Measurements from ENCODE around the gene BAHCC1.

Gene BAHCC1

DNA sequence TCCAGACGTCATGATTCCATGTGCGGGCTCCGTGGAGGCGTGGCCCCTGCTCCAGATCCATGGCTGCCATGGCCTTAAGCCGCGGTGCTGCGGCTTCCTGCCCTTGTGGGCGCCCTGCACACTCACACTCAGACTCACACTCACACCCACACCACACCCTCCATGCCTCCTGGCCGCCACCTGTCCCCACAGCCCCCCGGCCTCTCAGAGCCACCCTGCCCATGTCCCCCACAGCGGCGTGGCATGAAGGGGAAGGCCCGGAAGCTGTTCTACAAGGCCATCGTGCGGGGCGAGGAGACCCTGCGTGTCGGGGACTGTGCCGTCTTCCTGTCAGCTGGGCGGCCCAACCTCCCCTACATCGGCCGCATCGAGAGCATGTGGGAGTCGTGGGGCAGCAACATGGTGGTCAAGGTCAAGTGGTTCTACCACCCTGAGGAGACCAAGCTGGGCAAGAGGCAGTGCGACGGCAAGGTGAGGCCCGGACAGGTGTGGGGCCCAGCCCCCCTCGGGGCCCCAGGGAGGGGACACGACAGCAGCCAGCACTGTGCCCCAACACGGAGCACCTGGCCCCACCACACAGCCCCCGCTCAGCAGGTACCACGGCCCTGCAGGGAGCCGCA, 67.4 kb downstream of the BAHCC1 start:
- Histone ChIP-seq H3K27me3 (ENCODE audit: insufficient read depth, low read length) (no peaks in the 10 kb centered on the region), H3K36me3 (ENCODE audit: insufficient read depth, low read length) (no peaks in the 10 kb centered on the region), H3K4me3 (ENCODE audit: low read length) (no peak overlapping the region), H3K9me3 (ENCODE audit: insufficient read depth, low read depth, low read length) (no peaks in the 10 kb centered on the region), H3K27ac (ENCODE audit: low read depth, low read length) (no peak overlapping the region), H3K4me1 (ENCODE audit: insufficient read depth, low read length) (no peaks in the 10 kb centered on the region), H3K9ac (ENCODE audit: low read depth, low read length) (no peak overlapping the region)
- 97% methylated on average over 33 of the region's 33 CpGs for WGBS

DNA sequence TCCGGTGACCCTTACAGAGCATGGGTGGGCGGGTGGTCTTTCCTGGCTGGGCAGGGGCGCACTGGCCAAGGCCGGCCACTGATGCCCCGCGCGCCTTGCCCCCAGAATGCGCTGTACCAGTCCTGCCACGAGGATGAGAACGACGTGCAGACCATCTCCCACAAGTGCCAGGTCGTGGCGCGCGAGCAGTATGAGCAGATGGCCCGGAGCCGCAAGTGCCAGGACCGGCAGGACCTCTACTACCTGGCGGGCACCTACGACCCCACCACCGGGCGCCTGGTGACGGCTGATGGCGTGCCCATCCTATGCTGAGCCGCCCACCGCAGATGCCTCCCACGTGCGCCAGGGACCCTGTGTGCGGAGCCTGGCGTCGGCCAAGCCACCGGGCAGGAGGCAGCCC, 68.2 kb downstream of the BAHCC1 start:
- Histone ChIP-seq H3K27ac (ENCODE audit: low read depth, low read length) (no peak overlapping the region), H3K9me3 (ENCODE audit: insufficient read depth, low read depth, low read length) (no peaks in the 10 kb centered on the region), H3K36me3 (ENCODE audit: insufficient read depth, low read length) (no peaks in the 10 kb centered on the region), H3K4me1 (ENCODE audit: insufficient read depth, low read length) (no peaks in the 10 kb centered on the region), H3K9ac (ENCODE audit: low read depth, low read length) (no peak overlapping the region), H3K27me3 (ENCODE audit: insufficient read depth, low read length) (no peaks in the 10 kb centered on the region), H3K4me3 (ENCODE audit: low read length) (no peak overlapping the region)
- WGBS = 95% methylated on average over 32 of the region's 32 CpGs

DNA sequence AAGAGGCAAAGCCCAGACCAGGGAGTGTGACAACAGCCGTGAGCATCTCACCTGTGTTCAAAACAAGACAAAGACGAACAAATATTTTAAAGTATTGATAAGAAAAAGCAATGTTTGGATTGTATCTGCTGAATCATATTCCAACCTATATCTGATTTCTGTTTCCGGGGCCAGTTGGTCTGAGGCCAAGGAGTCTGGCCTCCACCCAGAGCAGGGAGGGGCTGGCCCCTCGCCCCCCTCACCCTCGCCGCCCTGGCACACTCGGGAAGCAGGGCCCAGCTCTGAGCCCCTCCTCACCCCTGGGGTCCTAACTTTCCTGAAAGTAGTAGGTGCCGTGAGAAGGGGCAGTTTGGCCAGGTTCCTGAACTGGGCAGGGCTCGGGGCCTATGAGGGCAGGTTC, 69.3 kb downstream of the BAHCC1 start:
- Histone ChIP-seq H3K36me3 (ENCODE audit: insufficient read depth, low read length) (no peaks in the 10 kb centered on the region), H3K4me1 (ENCODE audit: insufficient read depth, low read length) (no peaks in the 10 kb centered on the region), H3K27me3 (ENCODE audit: insufficient read depth, low read length) (no peaks in the 10 kb centered on the region), H3K9me3 (ENCODE audit: insufficient read depth, low read depth, low read length) (no peaks in the 10 kb centered on the region), H3K9ac (ENCODE audit: low read depth, low read length) (no peak overlapping the region), H3K27ac (ENCODE audit: low read depth, low read length) (no peak overlapping the region), H3K4me3 (ENCODE audit: low read length) (no peak overlapping the region)
- 90% methylated on average over 9 of the region's 9 CpGs for WGBS

DNA sequence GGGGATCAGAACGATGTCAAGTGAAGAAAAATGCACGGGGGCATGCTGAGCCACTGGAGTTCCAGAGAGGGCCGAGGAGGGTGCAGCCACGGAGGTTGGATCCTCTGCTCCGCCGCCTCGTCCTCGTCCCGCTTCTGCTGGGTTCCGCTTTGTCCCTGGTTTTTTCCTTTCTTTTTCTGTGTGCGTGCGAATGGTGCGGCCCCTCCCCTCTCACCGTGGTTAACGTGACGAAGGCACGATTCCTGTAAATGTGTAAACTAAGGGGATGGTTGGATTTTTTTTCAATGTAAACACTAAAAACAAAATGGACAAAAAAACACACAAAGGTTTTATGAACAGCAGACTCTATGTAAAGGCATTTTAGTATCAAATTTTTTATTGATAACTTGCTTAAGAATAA, 70.7 kb downstream of the BAHCC1 start:
- Histone ChIP-seq H3K27ac (ENCODE audit: low read depth, low read length) (no peak overlapping the region), H3K36me3 (ENCODE audit: insufficient read depth, low read length) (no peaks in the 10 kb centered on the region), H3K27me3 (ENCODE audit: insufficient read depth, low read length) (no peaks in the 10 kb centered on the region)

DNA sequence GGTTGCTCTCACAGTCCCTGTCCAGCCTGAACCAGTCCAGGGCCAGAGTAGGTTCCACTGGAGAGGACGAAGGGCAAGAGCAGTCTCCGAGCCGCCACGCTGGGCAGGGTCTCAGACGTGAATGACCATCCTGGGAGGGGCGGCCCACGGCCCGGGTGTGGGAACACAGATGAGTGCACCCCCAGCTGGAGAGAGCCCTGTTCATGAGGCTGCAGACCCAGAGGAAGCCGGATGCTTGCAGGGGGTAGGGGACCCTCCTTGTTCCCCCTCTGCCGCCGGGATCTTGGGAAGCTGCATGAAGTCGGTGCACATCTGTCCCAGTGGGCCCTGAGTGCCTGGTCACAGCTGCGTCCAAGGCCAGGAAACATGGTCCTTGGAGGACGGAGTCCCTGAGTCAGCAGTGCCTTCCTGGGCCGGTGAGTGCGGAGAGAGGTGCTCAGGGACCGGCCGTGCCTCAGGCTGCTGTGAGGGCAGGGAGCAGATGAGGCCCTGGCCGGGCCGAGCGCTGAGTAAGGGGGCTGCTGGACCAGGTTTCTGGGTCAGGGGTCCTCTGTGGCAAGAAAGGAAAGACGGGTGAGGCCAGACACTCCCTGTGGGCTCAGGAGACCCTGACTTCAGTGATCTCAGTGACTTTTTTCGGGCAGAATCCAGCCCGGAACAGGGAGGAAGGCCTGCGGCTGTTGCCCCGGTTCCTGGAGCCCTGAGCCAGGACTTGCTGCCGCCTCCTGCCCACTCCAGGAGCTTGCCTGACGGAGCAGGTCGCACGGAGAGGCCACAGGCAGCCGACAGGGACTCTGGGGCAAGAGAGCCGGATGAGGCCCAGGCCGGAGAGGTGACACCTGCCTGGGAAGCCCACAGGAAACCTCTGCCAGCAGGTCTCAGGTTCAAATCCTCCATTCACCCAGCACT, 71.6 kb downstream of the BAHCC1 start:
- no peak overlapping the region for H3K27ac ChIP-seq (ENCODE audit: low read depth, low read length)

More for the DNA sequence above, 70.7 kb downstream of the BAHCC1 start:
- no peak overlapping the region for H3K9ac ChIP-seq (ENCODE audit: low read depth, low read length)
- WGBS = 91% methylated on average over 10 of the region's 17 CpGs
- H3K9me3 ChIP-seq (ENCODE audit: insufficient read depth, low read depth, low read length) = no peaks in the 10 kb centered on the region
- H3K4me1 ChIP-seq (ENCODE audit: insufficient read depth, low read length) = no peaks in the 10 kb centered on the region
- no peak overlapping the region for H3K4me3 ChIP-seq (ENCODE audit: low read length)

DNA sequence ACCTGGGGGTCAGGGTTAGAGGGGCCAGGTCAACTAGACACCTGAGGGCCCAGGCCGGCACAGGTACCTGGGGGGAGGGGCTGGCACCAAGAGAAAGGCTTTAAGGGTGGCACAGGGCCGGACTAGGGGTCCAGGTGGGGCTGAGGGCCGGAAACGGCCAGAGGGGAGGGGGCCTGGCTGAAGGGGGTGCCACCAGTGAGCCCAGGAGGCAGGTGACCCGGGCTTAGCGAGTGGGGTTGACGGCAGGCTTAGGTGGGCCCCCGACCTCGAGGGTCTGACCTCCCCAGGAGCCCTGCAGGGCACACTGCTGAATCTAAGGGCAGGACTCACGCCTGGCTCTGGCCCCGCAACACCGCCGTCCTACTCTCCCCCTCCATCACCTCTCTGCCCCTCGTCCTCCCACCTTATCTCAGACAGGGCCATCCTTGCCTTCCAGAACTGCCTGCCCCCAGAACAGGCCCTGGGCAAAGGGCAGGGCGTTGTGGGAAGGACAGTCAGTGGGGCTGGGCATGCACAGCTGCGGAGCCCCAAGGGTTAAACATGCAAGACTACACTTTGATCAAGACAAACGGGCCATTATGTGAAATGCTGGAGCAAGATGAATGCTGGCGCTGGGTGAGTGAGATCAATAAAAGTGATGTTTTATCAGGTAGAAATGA, 73.0 kb downstream of the BAHCC1 start:
- Histone ChIP-seq H3K4me3 (ENCODE audit: low read length) (no peak overlapping the region), H3K36me3 (ENCODE audit: insufficient read depth, low read length) (no peaks in the 10 kb centered on the region), H3K27me3 (ENCODE audit: insufficient read depth, low read length) (no peaks in the 10 kb centered on the region), H3K4me1 (ENCODE audit: insufficient read depth, low read length) (no peaks in the 10 kb centered on the region), H3K27ac (ENCODE audit: low read depth, low read length) (no peak overlapping the region), H3K9ac (ENCODE audit: low read depth, low read length) (no peak overlapping the region), H3K9me3 (ENCODE audit: insufficient read depth, low read depth, low read length) (no peaks in the 10 kb centered on the region)
- WGBS = 88% methylated on average over 18 of the region's 18 CpGs

More for the DNA sequence above, 71.6 kb downstream of the BAHCC1 start:
- no peaks in the 10 kb centered on the region for H3K36me3 ChIP-seq (ENCODE audit: insufficient read depth, low read length)
- H3K9ac ChIP-seq (ENCODE audit: low read depth, low read length) = no peak overlapping the region
- H3K27me3 ChIP-seq (ENCODE audit: insufficient read depth, low read length) = no peaks in the 10 kb centered on the region
- no peaks in the 10 kb centered on the region for H3K4me1 ChIP-seq (ENCODE audit: insufficient read depth, low read length)
- H3K9me3 ChIP-seq (ENCODE audit: insufficient read depth, low read depth, low read length) = no peaks in the 10 kb centered on the region
- no peak overlapping the region for H3K4me3 ChIP-seq (ENCODE audit: low read length)
- 88% methylated on average over 33 of the region's 33 CpGs for WGBS

DNA sequence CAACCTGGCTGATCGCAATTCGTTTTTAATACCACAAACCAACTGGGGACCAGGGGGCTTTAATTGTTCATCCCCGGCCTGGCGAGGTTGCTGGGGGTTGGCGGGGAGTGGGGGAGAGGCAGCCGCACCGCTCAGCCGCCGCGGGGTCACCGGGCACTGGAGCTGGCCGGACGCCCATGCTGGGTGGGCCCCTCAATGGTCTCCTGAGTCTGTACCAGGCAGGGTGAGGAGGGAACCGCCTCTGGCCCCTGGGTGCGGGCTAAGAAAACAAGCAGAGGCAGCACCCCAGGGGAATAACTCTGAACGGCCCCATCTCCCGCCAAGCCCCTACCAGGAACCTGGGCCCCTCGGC, 73.5 kb downstream of the BAHCC1 start:
- H3K9me3 ChIP-seq (ENCODE audit: insufficient read depth, low read depth, low read length) = no peaks in the 10 kb centered on the region
- H3K27me3 ChIP-seq (ENCODE audit: insufficient read depth, low read length) = no peaks in the 10 kb centered on the region
- H3K9ac ChIP-seq (ENCODE audit: low read depth, low read length) = no peak overlapping the region
- no peak overlapping the region for H3K27ac ChIP-seq (ENCODE audit: low read depth, low read length)
- 97% methylated on average over 18 of the region's 18 CpGs for WGBS
- H3K4me1 ChIP-seq (ENCODE audit: insufficient read depth, low read length) = no peaks in the 10 kb centered on the region
- no peaks in the 10 kb centered on the region for H3K36me3 ChIP-seq (ENCODE audit: insufficient read depth, low read length)
- H3K4me3 ChIP-seq (ENCODE audit: low read length) = no peak overlapping the region

DNA sequence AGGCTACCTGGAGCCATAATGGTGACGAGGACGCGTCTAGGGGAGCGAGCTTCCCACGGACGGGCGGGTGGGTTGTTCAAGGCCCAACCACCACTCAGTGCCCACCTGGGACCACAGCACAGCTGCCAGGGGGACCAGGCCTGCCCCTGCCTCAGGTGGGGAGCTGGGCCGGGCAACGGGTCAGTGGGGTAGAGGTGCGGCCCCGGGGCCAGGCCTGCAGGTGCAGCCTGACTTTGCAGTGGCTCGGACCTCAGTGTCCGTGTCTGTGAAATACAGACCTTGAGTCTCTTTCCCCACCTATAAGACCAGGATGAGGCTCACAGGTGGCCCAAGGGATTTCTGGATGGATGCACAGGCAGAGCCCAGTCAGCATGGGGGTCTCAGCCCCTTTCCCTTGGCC, 74.0 kb downstream of the BAHCC1 start:
- no peaks in the 10 kb centered on the region for H3K27me3 ChIP-seq (ENCODE audit: insufficient read depth, low read length)
- H3K9me3 ChIP-seq (ENCODE audit: insufficient read depth, low read depth, low read length) = no peaks in the 10 kb centered on the region
- no peak overlapping the region for H3K27ac ChIP-seq (ENCODE audit: low read depth, low read length)
- H3K4me3 ChIP-seq (ENCODE audit: low read length) = no peak overlapping the region
- WGBS = 89% methylated on average over 13 of the region's 13 CpGs
- no peaks in the 10 kb centered on the region for H3K4me1 ChIP-seq (ENCODE audit: insufficient read depth, low read length)
- H3K36me3 ChIP-seq (ENCODE audit: insufficient read depth, low read length) = no peaks in the 10 kb centered on the region
- no peak overlapping the region for H3K9ac ChIP-seq (ENCODE audit: low read depth, low read length)

DNA sequence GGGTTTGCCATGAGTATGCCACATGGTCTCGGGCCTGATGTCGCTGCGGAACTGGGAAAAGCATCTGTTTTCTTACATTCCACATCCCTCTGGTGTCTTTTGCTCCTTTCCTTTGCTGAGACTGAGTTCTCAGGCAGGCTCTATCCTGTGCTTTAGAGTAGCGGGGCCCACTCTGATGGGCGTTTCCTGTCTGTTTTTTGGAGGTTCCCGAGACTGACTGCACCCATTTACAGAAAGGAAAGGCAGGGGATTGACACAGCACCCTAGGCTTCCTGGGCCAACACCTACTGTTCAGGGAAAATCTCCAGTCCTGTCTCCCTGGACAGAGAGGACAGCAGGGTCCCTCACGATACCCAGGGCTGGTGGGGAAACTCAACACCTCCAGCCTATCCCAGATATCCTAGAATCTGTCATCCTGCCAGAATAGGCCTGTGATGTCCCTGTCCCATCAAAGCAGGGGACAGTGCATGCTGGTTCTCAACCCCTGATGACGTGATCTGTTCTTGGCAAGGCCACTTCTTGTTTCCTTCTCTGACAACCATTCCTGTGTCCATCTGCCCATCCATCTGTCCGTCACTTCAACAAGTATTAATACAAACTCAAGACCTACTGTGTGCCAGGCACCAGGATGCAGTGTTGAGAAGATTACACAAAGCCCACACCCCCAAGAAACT, 75.2 kb downstream of the BAHCC1 start:
- WGBS = 92% methylated on average over 9 of the region's 9 CpGs
- Histone ChIP-seq H3K4me3 (ENCODE audit: low read length) (no peak overlapping the region), H3K36me3 (ENCODE audit: insufficient read depth, low read length) (no peaks in the 10 kb centered on the region), H3K9ac (ENCODE audit: low read depth, low read length) (no peak overlapping the region), H3K27ac (ENCODE audit: low read depth, low read length) (no peak overlapping the region), H3K4me1 (ENCODE audit: insufficient read depth, low read length) (no peaks in the 10 kb centered on the region), H3K9me3 (ENCODE audit: insufficient read depth, low read depth, low read length) (no peaks in the 10 kb centered on the region), H3K27me3 (ENCODE audit: insufficient read depth, low read length) (no peaks in the 10 kb centered on the region)

DNA sequence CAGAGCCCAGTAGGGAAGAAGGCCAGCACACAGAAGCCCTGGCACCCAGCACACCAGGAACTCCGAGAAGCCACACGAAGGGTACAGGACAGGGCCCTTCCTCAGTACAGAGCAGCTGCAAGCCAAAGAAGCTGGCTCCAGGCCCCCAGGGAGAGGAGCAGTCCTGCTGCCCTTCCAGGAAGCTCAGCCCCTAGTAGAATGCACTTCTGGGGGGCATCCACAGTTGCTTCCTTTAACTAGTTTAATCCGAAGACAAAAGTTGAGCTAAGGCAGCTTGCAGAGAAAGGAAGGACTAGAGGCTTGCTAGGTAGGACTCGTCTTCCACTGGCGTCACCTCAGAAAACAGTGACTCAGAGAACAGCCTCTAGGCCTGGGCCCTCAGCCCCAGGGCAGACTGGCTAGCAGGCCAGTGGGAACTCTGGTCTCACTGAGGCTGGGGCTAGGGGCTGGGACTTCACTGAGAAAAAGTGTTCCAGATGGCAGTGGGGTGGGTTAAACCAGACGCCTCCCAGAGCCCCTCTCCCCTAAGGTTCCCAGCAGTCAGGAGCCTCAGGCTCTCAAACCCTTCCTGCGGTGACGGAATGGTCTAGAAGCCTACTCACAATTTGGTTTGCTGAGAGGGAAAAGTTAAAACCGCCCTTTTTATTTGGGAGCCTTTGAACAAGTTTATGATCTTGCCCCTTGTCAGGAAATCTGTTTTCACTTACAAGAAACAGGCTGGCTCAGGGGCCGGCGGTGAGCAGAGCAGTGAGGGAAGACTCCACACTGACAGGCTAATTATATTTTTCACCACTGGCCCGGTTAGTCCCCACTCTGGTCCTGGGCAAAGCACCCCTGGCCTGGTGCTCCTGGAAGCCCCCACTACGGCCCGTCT, 75.9 kb downstream of the BAHCC1 start:
- 86% methylated on average over 14 of the region's 14 CpGs for WGBS
- Histone ChIP-seq H3K36me3 (ENCODE audit: insufficient read depth, low read length) (no peaks in the 10 kb centered on the region), H3K27ac (ENCODE audit: low read depth, low read length) (no peak overlapping the region), H3K9ac (ENCODE audit: low read depth, low read length) (no peak overlapping the region), H3K4me3 (ENCODE audit: low read length) (no peak overlapping the region), H3K27me3 (ENCODE audit: insufficient read depth, low read length) (no peaks in the 10 kb centered on the region), H3K4me1 (ENCODE audit: insufficient read depth, low read length) (no peaks in the 10 kb centered on the region), H3K9me3 (ENCODE audit: insufficient read depth, low read depth, low read length) (no peaks in the 10 kb centered on the region)

Data from HUES64 (cell line).